Measurements from ENCODE around the gene TNFSF4. TPM values are rescaled to one million over a fixed set of nuclear protein-coding genes. Genes with fewer than 3 reads are reported as not detected.
A peak's percentile ranks its signal among the peaks of the same experiment; 100 is the strongest.
"Not testable (repeated sequence)": the region's sequence is repeated elsewhere in the genome, so short reads cannot be mapped to it uniquely, and the experiment has no call there.

The TNFSF4 gene, protein sequence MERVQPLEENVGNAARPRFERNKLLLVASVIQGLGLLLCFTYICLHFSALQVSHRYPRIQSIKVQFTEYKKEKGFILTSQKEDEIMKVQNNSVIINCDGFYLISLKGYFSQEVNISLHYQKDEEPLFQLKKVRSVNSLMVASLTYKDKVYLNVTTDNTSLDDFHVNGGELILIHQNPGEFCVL
- polyA plus RNA-seq (2013, experiment 1 of 2; ENCODE audit: insufficient read length): 1.1 TPM
- polyA plus RNA-seq (2013, experiment 2 of 2; ENCODE audit: insufficient read length): 1.3 TPM

DNA sequence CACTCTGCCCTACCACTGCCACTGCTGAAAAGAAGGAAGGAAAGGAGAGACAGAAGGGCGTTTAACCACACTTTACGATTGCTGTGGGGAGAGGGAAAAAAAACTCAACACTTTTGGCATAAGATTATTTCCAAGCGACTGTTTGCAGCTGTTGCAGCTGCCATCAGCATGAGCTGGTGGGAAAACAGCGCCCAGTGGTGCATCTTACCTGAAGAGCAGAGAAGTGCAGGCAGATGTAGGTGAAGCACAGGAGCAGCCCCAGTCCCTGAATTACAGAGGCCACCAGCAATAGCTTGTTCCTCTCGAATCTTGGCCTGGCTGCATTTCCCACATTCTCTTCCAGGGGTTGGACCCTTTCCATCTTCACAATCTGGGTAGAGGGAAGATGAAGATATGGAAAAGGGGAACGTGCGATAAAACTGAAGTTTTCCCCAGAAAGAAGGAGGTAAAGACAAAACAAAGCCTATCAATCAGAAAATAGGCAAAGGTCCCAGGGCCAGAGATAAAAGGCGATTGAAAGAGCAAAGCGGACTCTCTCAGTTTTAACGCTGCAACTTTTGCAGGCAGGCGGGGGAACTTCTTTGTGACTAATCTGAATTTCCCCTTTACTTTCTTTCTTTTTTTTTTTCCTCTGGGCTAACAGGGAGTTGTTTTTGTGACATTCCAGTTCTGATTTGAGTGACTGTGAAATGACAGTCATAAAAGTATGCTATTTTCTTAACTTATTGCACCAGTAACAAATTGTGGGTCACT is at the start of gene TNFSF4:
TSS of gene TNFSF4 (minus strand) at position 516 of the 753 bp plus-strand sequence. CDS start at position 361, 155 bp downstream.
- DNase-seq: no peak

DNA sequence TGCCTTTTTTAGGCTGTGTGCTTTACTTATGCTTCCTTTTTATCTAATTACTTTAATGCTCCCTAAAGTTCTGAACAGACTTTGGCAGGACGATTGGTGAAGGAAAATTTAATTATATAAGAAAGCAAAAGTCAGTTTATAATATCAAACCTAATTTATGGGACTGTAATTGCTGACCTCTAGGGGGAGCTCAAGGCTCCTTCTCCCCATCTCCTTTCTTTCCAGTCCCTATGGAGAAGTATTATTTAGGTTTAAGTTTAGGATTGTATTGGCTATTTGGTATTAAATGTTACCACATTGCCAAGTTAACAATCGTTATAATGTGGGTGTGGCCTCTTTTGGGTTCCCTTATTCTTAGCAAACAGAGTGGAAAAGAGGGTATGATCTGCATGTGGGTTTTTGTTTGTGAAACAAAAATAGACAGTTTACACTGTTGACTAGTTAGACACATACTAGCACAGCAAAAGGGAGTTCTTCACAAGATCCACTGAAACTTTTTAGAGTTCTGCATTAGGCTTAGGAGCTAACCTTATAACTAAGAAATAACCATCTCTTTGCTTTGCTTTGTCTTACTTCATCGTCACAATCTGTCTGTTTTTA is 48.2 kb upstream of the TNFSF4 start:
- DNase-seq: peak; percentile 62

DNA sequence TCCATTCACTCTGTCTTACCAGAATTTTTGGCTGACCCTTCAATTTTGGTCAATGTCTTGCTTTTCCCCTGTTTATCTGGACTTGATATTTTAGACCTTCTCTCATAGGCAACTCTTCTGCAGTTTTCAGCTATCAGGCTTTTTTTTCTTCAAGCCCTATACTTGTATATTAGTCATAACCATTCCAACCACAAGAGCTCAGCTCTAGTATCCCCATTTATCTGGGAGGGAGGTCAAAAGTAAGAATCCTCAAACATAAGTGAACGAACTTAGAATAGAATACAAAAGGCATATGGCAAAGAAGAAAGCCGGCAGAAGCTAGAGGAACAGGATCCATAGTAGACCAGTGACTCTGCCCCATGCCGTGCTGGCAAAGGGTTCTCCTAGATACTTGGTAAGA is 45.9 kb upstream of the TNFSF4 start:
- no peak for DNase-seq

DNA sequence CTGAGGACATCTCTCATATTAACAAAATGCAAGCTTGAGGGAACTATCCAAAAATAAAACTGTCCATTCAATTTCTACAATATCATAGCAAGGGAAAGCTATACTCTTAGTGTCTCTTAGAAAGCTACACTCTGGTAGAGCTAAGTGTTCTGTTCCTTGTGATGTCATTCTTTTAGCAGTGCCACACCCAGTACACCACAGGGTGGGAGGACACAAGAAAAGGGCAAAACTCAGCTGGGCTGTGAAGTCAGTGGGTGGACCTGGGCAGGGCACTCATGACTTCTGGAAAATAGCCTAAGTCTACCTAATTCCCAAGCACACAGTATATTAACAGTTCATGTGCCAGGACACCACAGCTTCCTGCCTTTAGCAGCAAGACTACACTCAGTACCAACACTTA is 42.2 kb upstream of the TNFSF4 start:
- no peak for DNase-seq

DNA sequence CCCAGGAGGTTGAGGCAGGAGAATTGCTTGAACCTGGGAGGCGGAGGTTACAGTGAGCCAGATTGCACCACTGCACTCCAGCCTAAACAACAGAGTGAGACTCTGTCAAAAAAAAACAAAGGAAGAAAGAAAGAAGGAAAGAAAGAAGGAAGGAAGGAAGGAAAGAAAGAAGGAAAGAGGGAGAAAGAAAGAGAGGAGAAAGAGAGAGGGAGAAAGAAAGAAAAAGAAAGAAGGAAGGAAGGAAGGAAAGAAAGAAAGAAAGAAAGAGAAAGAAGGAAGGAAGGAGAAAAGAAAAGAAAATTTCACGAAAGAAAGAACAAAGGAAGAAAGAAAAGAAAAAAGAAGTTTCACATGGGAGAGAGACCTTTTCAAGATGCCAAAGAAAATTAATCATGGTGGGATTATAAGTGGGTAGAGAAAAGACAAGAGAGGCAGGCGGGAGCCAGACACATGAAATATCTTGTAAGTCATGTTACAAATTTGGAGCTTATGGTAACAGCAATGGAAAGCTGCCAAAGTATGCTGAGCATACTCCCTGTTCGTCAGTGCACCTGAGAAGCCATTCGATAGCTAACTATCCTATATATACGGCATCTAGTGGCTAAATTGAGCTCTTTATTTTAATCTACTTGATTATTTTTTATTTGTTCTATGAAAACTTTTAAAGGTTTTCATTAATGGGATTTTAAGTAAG is 41.3 kb upstream of the TNFSF4 start:
- no peak for DNase-seq

DNA sequence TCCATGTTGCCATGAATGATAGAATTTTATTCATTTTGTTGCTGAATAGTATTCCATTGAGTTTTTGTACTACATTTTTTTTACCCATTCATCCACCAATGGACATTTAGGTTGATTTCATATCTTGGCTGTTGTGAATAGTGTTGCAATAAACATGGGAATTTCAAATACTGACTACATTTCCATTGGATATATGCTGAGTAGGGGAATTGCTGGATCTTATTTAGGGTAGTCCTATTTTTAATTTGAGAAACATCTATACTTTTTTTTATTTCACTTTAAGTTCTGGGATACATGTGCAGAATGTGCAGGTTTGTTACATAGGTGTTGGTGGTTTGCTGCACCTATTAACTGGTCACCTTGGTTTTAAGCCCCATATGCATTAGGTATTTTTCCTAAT is 38.8 kb upstream of the TNFSF4 start:
- no peak for DNase-seq

DNA sequence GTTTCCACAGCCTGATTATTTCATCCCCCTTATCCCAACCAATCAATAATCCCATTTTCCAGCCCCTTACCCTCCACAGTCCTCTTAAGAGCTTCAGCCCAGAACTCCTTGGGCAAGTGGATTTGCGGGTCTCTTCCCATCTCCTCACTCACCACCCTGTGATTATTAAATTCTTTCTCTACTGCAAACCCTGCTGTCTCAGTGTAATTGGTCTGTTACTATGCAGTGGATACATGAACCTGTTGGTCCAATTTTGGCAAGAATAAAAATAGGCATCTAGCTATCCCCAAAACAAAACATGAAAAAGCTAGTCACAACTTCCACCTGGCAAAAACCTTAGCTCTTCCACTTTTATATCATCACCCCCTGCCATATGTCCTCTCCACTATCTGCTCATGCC is 36.2 kb upstream of the TNFSF4 start:
- no peak for DNase-seq

DNA sequence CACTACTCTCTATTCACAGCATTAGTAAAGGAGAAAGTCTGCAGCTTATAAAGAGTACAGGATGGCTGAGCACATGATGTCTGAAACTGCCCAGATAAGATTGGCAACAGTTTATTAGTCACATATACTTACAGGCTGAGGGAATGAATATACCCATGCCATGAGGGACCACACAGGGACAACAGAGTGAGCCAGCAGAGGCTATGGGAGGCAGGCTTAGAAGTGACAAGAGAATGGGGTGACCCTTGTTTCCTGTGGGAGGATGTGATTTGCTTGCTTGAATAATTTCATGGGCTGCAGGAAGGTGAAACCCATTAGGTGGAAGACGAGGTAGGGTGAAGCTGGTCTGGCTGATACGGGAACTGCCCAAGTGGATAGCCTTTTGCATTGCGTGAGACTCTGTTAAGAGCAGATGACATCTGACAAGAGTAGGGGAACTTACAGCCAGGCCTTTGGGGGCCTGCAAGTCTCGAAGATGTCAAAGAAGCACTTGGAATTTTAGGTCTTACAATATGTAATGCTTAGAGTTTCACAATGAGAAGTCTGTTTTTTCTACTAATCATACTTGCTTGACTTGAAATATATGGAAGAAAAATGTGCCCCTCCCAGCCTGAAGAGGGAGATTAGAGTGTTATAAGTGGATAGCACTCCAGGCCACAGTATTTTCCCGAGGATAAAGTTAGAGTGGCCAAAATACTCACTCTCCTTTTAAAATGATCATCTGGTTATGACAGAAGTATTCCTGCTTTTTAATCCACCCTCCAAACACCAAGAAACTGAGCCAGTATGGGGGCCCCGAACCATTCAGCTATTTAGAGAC is 34.6 kb upstream of the TNFSF4 start:
- DNase-seq: no peak

DNA sequence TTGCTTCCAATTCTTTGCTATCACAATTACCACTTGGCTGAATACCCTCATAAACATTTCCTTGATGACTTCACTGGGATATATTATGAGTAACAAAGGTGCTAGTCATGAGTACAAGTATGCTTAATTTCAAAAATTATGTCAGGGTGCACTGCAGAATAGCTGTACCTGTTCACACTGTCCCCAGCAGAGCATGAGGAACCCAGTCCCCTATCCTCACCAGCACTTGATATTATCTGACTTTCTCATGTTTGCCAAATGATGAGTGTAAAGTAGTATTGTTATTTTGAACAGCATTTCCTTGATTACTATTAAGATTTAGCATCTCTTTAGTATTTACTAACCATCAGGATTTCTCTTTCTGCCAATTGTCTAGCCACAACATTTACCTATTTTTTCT is 33.5 kb upstream of the TNFSF4 start:
- DNase-seq: no peak

DNA sequence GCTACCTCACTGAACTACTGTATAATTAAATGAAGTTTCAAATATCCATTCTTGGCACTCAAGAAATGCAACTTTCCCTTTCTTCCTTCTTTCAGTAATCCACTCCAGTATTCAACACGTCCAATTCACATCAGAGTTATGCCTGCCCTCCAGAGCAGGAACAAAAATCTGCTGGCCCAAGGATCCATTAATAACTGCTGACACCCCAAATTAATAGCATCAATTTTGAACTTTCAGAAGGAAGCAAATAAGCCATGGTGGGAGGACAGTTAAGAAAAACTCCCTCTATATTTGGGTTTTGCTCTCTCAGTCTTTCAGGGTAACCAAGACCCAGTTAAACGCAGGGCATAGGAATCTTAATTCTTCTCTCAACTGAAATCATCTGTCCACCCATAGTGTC is 31.9 kb upstream of the TNFSF4 start:
- DNase-seq: no peak

DNA sequence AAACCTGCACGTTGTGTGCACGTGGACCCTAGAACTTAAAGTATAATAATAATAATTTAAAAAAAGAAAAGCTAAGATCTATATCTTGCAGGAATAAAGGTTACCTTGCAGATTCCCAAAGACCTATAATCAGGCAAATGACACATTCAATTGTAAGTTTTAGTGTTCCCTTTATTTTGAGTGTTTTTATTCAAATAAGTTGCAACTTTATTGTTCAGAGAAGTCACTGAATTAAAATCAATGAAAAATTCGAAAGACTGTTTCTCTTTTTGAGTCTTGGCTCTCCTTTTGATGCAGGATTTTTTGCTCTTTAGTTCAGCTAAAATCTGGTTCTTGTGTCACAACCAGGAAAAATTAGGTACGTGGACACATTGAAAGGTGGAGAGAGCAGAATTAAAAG is 27.8 kb upstream of the TNFSF4 start:
- no peak for DNase-seq

DNA sequence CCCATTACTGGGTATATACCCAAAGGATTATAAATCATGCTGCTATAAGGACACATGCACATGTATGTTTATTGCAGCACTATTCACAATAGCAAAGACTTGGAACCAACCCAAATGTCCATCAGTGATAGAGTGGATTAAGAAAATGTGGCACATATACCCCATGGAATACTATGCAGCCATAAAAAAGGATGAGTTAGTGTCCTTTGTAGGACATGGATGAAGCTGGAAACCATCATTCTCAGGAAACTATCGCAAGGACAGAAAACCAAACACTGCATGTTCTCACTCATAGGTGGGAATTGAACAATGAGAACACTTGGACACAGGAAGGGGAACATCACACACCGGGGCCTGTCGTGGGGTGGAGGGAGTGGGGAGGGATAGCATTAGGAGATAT is 27.3 kb upstream of the TNFSF4 start:
- not testable (repeated sequence) for DNase-seq

DNA sequence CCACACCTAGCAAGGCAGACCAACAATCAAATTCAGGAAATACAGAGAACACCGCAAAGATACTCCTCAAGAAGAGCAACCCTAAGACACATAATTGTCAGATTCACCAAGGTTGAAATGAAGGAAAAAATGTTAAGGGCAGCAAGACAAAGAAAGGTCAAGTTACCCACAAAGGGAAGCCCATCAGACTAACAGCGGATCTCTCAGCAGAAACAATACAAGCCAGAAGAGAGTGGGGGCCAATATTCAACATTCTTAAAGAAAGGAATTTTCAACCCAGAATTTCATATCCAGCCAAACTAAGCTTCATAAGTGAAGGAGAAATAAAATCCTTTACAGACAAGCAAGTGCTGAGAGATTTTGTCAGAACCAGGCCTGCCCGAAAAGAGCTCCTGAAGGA is 21.9 kb upstream of the TNFSF4 start:
- not testable (repeated sequence) for DNase-seq

DNA sequence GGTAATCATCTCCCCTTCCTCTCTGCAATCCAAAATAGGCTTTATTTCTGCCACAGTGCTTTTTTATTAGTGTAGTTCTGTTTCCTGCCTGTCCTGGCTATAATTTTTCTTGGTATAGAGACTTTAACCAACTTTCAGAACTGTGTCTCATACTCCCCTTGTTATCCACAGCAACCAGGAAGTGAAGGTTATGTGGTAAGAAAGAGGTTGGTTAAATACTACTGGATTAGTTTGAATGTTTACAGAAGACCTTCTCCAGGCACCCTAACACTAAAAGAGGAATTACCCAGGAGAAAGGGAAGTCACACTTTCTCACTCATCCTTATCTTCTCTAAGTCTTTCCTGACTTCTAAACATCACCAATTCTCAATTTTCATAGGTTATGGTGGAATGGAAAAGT is 17.8 kb upstream of the TNFSF4 start:
- DNase-seq: no peak

DNA sequence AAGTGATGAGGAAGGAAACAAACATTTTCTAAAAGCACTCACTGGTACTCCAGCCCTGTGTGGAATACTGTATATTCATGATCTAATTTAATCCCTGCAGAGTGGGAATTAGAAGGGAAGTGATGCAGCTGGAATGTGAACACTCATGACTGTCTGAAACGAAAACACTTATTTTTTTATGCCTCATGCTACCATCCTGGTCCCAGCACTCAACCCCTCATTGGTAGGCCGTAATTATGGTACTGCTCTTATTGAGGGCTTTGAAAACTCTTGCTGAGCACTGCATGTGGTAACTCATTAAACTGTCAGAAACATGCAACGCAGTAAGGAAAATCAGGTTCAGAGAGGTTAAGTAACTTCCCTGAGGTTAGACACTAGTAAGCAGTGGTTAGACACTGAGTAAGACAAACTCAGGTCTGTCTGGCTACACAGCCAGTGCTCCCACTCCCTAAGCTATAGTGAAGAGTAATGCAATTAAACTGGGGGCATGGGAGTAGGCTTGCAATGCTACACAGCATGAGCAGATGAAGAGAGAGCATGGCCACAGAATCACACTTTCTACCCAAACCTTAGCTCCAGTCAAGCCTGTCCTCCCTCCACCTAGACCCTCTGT is 17.3 kb upstream of the TNFSF4 start:
- DNase-seq: no peak

DNA sequence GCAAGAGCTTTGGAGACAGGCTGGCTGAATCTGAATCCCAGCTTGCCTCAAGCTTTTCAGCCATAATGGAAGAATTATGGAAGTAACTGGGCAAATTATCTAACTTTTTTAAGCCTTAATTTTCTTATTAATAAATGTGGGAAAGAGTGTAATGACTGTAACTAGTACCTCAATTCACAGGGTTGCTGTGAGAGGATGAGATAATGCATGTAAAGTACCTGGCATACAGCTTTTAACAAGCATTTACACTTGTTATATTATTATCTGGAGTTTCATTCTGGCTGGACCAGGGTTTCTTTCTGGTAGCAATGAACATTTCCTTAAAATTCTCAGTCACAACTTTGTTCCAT is 15.9 kb upstream of the TNFSF4 start:
- DNase-seq: no peak

DNA sequence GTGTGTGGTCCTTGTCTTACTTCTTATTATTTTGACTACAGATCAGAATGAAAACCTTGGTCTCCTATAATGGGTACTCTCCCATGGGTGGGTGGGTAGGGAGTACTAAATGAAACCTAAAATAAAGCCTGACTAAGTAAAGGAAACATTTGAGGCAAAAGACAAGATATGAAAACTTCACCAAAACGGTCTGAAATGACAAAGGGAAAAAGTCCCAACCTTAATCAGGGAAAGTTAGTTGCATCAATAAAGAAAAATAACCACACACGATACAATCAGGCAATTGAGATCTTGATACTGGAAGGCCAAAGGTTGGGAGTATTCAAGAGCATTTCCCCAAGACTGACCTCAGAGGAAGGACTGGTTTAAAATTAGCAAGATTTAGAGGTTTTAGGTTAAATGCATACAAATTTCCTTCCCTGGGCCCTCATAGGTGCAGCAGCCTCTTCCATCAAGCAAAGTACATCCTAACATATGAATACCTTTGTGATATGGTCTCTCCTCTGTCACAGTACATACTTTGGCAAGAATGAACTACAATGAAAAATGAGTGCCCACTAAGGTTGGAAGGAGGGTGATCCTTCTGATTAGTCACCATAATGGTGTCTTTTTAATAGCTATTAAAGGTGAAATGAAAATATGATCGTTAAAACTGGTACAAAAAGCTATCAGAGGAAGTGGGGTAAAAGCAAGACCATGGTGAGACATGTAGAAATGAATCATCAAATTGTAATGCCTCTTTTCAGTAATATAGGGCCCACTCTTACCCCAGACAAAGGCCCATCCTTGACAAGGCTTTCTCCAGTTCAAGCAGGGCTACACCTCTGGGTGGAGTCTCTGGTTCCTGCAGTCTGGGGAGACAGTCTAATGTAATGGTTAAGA is 15.3 kb upstream of the TNFSF4 start:
- DNase-seq: no peak

DNA sequence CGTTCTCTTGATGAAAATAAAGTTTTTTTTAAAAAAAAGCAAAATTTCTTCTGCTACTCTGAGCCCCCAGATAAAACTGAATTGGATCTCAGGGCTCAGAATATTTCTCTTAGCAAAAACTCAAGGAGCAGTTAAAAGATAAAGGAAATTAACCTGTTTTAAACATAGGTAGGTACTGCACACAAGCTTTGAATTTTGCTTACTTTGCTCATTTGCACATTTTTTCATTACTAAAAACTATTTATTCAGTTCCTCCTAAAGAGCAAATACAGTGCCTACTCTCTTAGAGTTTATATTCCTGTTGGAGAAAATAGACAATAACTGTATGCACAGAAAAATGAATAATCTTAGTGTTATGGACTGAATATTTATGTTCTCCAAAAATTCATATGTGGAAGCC is 13.0 kb upstream of the TNFSF4 start:
- no peak for DNase-seq

DNA sequence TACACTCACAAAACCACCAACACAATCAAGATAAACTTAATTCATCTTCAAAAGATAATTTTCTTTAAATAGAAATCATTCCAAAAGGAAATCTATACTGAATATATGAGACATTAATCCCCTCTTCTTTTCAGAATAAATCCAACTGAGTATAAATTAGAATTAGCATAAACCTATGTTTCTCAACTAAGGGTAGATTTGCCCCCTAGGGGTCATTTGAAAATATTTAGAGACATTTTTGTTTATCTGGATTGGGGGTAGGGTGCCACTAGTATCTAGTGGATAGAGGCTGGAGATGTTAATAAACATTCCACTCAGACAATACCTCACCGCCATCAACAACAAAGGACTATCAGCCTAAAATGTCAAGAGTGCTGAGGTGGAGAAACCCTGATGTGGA is 6.5 kb upstream of the TNFSF4 start:
- DNase-seq: no peak

DNA sequence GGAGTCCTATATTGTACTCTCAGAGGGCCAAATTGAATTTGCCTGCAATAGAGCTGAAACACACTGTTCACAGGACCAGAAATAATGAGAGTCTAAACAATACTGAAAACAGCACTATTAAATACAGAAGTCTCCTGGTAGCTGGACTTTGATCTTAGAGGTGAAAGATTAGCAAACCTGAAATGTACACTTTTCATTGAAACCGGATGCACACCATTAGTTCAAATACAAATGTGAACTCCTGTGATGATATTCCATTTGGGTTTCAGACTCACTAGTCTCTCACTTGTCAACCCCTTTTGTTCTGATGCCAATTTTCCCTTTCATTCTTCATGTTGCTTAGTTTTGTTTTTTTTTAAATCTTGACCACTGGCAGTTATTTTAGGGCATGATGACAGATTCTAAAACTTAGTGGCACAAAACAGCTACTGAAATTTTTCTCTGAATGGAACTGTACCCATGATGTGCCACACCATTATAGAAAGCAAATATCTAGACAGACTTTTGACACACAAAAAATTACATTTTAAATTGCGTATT is 5.9 kb upstream of the TNFSF4 start:
- DNase-seq: no peak

DNA sequence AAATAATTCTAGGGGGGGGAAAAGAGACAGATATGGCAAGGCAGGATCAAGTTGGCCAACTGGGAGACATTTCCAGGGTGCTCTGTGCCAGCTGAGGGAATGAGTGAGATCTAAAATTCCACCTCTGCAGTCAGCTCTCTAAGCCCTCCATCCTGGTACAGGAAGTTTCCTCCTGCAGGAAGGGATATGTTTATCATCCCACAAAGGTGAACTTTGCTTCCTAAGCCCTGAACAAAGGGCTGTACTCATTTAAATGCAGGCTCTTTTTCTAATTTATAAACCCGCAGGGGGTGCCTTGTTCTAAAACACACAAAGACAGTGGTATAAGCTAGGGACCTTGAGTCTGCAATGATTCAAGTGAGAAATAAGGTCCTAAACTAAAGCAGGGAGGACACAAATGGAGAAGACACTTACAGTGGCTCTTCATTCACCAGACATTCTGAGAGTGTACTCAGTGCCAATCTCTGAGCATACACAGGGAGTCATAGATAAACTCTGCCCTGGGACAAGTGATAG is 3.6 kb upstream of the TNFSF4 start:
- DNase-seq: no peak
